ENCODE results near the gene ALDOB. TPM values are rescaled to one million over a fixed set of nuclear protein-coding genes. Genes with fewer than 3 reads are reported as not detected.

Gene ALDOB
- total and polyA plus RNA-seq, 2 of the 13 experiments (the other 11 are each of a cell fraction or from before 2014, with no cell fraction given): 0.29 to 0.97 TPM

DNA sequence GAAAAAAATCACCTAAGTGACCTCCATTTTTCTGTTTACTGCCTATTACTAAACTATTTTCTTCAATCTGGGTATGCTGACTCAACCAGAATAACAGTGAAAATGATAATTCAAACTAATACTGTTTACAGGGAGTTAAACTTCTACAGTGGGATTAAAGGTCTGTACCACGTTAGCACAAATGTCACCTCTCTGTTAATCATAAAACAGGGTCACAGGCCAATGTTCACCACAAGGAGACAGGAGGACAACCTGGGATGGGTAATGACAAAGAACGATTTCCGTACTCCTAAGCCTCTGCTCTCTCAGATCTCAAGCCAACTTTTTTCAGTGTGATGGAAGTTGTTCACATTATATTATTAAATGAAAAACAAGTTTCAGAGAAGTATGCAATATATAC is 2.3 kb downstream of the ALDOB start (continued):
- TF ChIP-seq PITX1 (CRISPR knock-in tag; IDR thresholded peaks at IDR 0.05) (peak; percentile 98), ZNF749 (CRISPR knock-in tag; IDR thresholded peaks at IDR 0.05; ENCODE audit: borderline replicate concordance) (no peak), GABPA (IDR thresholded peaks at IDR 0.05; ENCODE audit: low read depth, low read length) (no peak), GABPA (CRISPR knock-in tag; IDR thresholded peaks at IDR 0.05; ENCODE audit: low read depth) (peak; percentile 39; the same call in 1 of the 2 replicates), RBFOX2 (IDR thresholded peaks at IDR 0.05; ENCODE audit: low read depth, low read length) (no peak), ZNF841 (CRISPR knock-in tag; IDR thresholded peaks at IDR 0.05; ENCODE audit: borderline replicate concordance) (no peak), ASH2L (IDR thresholded peaks at IDR 0.05; ENCODE audit: insufficient read length, low read depth, low read length) (peak; percentile 61), HOXA9 (CRISPR knock-in tag; IDR thresholded peaks at IDR 0.05; ENCODE audit: borderline replicate concordance) (no peak), FOXO1 (CRISPR knock-in tag; IDR thresholded peaks at IDR 0.05) (peak; percentile 91; the same call in 1 of the 2 replicates), ARHGAP35 (CRISPR knock-in tag; IDR thresholded peaks at IDR 0.05; ENCODE audit: borderline replicate concordance) (no peak)
- TF ChIP-seq, protein P1, sequence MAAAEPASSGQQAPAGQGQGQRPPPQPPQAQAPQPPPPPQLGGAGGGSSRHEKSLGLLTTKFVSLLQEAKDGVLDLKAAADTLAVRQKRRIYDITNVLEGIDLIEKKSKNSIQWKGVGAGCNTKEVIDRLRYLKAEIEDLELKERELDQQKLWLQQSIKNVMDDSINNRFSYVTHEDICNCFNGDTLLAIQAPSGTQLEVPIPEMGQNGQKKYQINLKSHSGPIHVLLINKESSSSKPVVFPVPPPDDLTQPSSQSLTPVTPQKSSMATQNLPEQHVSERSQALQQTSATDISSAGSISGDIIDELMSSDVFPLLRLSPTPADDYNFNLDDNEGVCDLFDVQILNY (CRISPR knock-in tag; conservative IDR thresholded peaks at IDR 0.05): no peak
- TF ChIP-seq, protein P2, sequence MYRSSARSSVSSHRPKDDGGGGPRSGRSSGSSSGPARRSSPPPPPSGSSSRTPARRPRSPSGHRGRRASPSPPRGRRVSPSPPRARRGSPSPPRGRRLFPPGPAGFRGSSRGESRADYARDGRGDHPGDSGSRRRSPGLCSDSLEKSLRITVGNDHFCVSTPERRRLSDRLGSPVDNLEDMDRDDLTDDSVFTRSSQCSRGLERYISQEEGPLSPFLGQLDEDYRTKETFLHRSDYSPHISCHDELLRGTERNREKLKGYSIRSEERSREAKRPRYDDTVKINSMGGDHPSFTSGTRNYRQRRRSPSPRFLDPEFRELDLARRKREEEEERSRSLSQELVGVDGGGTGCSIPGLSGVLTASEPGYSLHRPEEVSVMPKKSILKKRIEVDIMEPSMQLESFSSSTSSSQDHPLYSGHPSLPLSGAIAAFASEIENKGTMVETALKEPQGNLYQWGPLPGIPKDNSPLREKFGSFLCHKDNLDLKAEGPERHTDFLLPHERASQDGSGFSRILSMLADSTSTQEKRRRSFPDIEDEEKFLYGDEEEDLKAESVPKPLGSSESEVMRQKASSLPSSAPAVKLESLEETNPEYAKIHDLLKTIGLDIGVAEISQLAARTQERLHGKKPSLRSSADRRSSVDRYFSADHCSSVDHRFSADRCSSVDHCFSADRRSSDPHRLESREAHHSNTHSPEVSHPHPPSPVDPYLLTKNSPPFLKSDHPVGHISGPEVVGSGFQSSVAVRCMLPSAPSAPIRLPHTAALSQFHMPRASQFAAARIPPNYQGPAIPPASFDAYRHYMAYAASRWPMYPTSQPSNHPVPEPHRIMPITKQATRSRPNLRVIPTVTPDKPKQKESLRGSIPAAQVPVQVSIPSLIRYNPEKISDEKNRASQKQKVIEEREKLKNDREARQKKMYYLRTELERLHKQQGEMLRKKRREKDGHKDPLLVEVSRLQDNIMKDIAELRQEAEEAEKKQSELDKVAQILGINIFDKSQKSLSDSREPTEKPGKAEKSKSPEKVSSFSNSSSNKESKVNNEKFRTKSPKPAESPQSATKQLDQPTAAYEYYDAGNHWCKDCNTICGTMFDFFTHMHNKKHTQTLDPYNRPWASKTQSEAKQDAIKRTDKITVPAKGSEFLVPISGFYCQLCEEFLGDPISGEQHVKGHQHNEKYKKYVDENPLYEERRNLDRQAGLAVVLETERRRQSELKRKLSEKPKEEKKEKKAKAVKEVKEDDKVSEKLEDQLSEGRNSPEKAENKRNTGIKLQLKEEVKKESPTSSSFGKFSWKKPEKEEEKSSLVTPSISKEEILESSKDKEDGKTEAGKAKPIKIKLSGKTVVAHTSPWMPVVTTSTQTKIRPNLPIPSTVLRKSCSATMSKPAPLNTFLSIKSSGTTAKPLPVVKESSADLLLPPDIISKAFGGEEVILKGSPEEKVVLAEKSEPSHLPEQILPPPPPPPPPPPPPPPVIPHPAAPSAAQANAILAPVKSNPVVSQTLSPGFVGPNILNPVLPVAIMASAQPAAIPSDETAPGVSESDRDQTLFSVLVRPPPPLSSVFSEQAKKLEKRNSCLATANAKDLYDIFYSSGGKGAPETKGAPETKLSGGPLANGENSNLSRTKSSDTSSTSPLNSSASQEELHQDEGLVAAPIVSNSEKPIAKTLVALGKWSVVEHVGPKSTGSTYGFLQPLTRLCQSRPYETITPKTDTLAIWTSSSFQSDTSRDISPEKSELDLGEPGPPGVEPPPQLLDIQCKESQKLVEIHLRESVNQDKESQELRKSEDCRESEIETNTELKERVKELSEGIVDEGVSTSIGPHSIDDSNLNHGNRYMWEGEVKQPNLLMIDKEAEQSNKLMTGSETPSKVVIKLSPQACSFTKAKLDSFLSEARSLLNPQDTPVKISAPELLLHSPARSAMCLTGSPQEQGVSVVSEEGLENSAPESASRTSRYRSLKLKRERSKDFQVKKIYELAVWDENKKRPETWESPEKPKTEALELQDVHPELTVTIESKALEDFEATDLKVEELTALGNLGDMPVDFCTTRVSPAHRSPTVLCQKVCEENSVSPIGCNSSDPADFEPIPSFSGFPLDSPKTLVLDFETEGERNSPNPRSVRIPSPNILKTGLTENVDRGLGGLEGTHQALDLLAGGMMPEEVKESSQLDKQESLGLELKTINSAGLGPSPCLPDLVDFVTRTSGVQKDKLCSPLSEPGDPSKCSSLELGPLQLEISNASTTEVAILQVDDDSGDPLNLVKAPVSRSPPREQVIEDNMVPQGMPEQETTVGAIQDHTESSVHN (CRISPR knock-in tag; IDR thresholded peaks at IDR 0.05): no peak
- TF ChIP-seq, protein P3, sequence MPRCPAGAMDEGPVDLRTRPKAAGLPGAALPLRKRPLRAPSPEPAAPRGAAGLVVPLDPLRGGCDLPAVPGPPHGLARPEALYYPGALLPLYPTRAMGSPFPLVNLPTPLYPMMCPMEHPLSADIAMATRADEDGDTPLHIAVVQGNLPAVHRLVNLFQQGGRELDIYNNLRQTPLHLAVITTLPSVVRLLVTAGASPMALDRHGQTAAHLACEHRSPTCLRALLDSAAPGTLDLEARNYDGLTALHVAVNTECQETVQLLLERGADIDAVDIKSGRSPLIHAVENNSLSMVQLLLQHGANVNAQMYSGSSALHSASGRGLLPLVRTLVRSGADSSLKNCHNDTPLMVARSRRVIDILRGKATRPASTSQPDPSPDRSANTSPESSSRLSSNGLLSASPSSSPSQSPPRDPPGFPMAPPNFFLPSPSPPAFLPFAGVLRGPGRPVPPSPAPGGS (CRISPR knock-in tag; IDR thresholded peaks at IDR 0.05): no peak
- TF ChIP-seq, protein P4, sequence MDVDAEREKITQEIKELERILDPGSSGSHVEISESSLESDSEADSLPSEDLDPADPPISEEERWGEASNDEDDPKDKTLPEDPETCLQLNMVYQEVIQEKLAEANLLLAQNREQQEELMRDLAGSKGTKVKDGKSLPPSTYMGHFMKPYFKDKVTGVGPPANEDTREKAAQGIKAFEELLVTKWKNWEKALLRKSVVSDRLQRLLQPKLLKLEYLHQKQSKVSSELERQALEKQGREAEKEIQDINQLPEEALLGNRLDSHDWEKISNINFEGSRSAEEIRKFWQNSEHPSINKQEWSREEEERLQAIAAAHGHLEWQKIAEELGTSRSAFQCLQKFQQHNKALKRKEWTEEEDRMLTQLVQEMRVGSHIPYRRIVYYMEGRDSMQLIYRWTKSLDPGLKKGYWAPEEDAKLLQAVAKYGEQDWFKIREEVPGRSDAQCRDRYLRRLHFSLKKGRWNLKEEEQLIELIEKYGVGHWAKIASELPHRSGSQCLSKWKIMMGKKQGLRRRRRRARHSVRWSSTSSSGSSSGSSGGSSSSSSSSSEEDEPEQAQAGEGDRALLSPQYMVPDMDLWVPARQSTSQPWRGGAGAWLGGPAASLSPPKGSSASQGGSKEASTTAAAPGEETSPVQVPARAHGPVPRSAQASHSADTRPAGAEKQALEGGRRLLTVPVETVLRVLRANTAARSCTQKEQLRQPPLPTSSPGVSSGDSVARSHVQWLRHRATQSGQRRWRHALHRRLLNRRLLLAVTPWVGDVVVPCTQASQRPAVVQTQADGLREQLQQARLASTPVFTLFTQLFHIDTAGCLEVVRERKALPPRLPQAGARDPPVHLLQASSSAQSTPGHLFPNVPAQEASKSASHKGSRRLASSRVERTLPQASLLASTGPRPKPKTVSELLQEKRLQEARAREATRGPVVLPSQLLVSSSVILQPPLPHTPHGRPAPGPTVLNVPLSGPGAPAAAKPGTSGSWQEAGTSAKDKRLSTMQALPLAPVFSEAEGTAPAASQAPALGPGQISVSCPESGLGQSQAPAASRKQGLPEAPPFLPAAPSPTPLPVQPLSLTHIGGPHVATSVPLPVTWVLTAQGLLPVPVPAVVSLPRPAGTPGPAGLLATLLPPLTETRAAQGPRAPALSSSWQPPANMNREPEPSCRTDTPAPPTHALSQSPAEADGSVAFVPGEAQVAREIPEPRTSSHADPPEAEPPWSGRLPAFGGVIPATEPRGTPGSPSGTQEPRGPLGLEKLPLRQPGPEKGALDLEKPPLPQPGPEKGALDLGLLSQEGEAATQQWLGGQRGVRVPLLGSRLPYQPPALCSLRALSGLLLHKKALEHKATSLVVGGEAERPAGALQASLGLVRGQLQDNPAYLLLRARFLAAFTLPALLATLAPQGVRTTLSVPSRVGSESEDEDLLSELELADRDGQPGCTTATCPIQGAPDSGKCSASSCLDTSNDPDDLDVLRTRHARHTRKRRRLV (CRISPR knock-in tag; IDR thresholded peaks at IDR 0.05): no peak
